ENCODE results near the gene MROH9. TPM values are rescaled to one million over a fixed set of nuclear protein-coding genes. Genes with fewer than 3 reads are reported as not detected.

The MROH9 gene
- total and polyA plus RNA-seq, 2 of the 8 experiments (the other 6 are each of a cell fraction or from before 2014, with no cell fraction given): not detected

DNA sequence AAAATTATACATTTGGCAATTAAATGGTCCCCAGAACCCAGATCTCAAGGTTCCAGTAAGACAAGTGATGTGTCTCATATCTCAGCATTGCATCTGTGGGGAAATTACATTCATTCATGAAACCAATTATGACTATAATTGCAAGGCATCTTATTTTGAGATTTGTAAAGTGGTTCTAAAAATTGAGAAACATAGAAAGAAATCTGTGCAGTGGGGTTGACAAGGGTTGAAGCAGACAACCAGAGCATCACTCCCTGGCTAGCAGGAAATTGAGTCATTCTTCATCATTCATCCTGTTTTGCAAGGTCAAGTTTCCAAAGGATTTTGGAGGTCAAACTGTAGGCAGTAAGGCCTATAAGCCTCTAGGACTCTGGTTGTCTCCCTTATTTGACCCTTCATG is 25.1 kb upstream of the MROH9 start:
- Histone ChIP-seq H2BK20ac (ENCODE audit: low read length) (no peak overlapping the region), H4K5ac (ENCODE audit: insufficient read length, low read depth, low read length) (no peak overlapping the region), H3K4me3 (ENCODE audit: extremely low read depth in 1 of 4, insufficient read depth in 2 of 4, low read depth in 3 of 4, low read length in 4 of 4) (no peak overlapping the region), H3K23ac (ENCODE audit: insufficient read length) (no peak overlapping the region), H4K91ac (replicated peaks; ENCODE audit: insufficient read length, low read length) (no peak overlapping the region), H4K20me1 (replicated peaks in 1 of 2; ENCODE audit: control insufficient read depth in 1 of 2, insufficient read depth in 2 of 2, low read length in 2 of 2) (no peaks in the 10 kb centered on the region), H3K79me1 (ENCODE audit: low read depth, low read length) (no peaks in the 10 kb centered on the region), H3K4ac (replicated peaks; ENCODE audit: insufficient read length, low read depth, low read length) (no peak overlapping the region), H3K27me3 (replicated peaks in 1 of 4; ENCODE audit: control insufficient read depth in 3 of 4, extremely low read depth in 1 of 4, insufficient read depth in 3 of 4, low read length in 3 of 4) (no peaks in the 10 kb centered on the region), H2AK5ac (ENCODE audit: low read depth, low read length) (no peak overlapping the region), H3K4me2 (ENCODE audit: insufficient read depth in 1 of 2, low read depth in 2 of 2, low read length in 2 of 2) (no peak overlapping the region), H3K36me3 (ENCODE audit: control insufficient read depth in 2 of 4, insufficient read depth in 4 of 4, low read length in 3 of 4) (no peaks in the 10 kb centered on the region), H3K14ac (ENCODE audit: insufficient read length) (no peak overlapping the region), H3K56ac (replicated peaks; ENCODE audit: insufficient read length, low read depth, low read length) (no peak overlapping the region), H3K18ac (ENCODE audit: extremely low read depth, low read length) (no peak overlapping the region), H2BK15ac (ENCODE audit: low read length) (no peak overlapping the region), H3K4me1 (replicated peaks in 1 of 4; ENCODE audit: control insufficient read depth in 3 of 4, insufficient read depth in 4 of 4, low read length in 3 of 4) (no peaks in the 10 kb centered on the region), H2AFZ (ENCODE audit: low read length) (no peak overlapping the region), H2BK5ac (ENCODE audit: low read depth, low read length) (no peak overlapping the region), H3K9me3 (ENCODE audit: insufficient read depth in 2 of 2, low read depth in 1 of 2, low read length in 1 of 2) (no peaks in the 10 kb centered on the region), H2BK12ac (ENCODE audit: low read depth, low read length) (no peak overlapping the region), H3K27ac (ENCODE audit: low read depth, low read length) (no peak overlapping the region), H3K9ac (replicated peaks in 1 of 4; ENCODE audit: extremely low read depth in 1 of 4, low read depth in 3 of 4, low read length in 3 of 4) (no peak overlapping the region), H4K8ac (ENCODE audit: extremely low read depth, insufficient read depth, low read length) (no peak overlapping the region), H3K23me2 (ENCODE audit: low read depth, low read length) (no peaks in the 10 kb centered on the region), H3K79me2 (ENCODE audit: control insufficient read depth in 1 of 2, insufficient read depth in 2 of 2, low read length in 2 of 2) (no peaks in the 10 kb centered on the region), H2BK120ac (replicated peaks; ENCODE audit: low read depth, low read length) (no peak overlapping the region)
- CTCF ChIA-PET (ENCODE audit: partially characterized antibody): interaction anchor here (2.6 kb wide), 1 partner anchor 19 kb away, joined by 9 read pairs; no protein-coding TSS in a partner anchor
- POLR2A ChIA-PET (ENCODE audit: partially characterized antibody): no interaction called here
- FAIRE-seq (no peak), DNase-seq (ENCODE audit: low read depth in 1 of 2, low spot score in 2 of 2) (no peak)
- no peak for TF ChIP-seq PHF8 (conservative IDR thresholded peaks at IDR 0.05; ENCODE audit: low read depth, low read length)
